ENCODE measurements around the gene VEGFA.

The VEGFA gene

GRCh38 chr6:43771858-43772680 lies 2.1 kb downstream of the VEGFA start:
- peak in 1 of 2 donors; percentile 57 for DNase-seq (ENCODE audit: low read depth in 1 of 2, low spot score in 1 of 2)

GRCh38 chr6:43772681-43773049 lies 2.7 kb downstream of the VEGFA start:
- DNase-seq (ENCODE audit: low read depth in 1 of 2, low spot score in 1 of 2), result no peak

- peak in 1 of 2 donors; percentile 45 for DNase-seq (ENCODE audit: low read depth in 1 of 2, low spot score in 1 of 2)
Observed at GRCh38 chr6:43773050-43773979, 3.3 kb downstream of the VEGFA start.

- DNase-seq (ENCODE audit: low read depth in 1 of 2, low spot score in 1 of 2), result no peak
Observed at GRCh38 chr6:43773980-43774775, 4.2 kb downstream of the VEGFA start.

GRCh38 chr6:43774776-43775534 lies 4.9 kb downstream of the VEGFA start:
- peak; percentile 28 to 48 for DNase-seq (ENCODE audit: low read depth in 1 of 2, low spot score in 1 of 2)

GRCh38 chr6:43775535-43775885 lies 5.5 kb downstream of the VEGFA start:
- no peak for DNase-seq (ENCODE audit: low read depth in 1 of 2, low spot score in 1 of 2)

- no peak for DNase-seq (ENCODE audit: low read depth in 1 of 2, low spot score in 1 of 2)
Observed at GRCh38 chr6:43776115-43776798, 6.2 kb downstream of the VEGFA start.

GRCh38 chr6:43776799-43777776 lies 7.1 kb downstream of the VEGFA start:
- no peak for DNase-seq (ENCODE audit: low read depth in 1 of 2, low spot score in 1 of 2)

- DNase-seq (ENCODE audit: low read depth in 1 of 2, low spot score in 1 of 2), result no peak
Observed at GRCh38 chr6:43778131-43778855, 8.3 kb downstream of the VEGFA start.

- no peak for DNase-seq (ENCODE audit: low read depth in 1 of 2, low spot score in 1 of 2)
Observed at GRCh38 chr6:43778976-43779851, 9.2 kb downstream of the VEGFA start.

GRCh38 chr6:43779852-43780236 lies 9.8 kb downstream of the VEGFA start:
- DNase-seq (ENCODE audit: low read depth in 1 of 2, low spot score in 1 of 2), result no peak

- DNase-seq (ENCODE audit: low read depth in 1 of 2, low spot score in 1 of 2), result no peak
Observed at GRCh38 chr6:43780293-43780692, 10.3 kb downstream of the VEGFA start.

- DNase-seq (ENCODE audit: low read depth in 1 of 2, low spot score in 1 of 2), result no peak
Observed at GRCh38 chr6:43780941-43781928, 11.2 kb downstream of the VEGFA start.

- DNase-seq (ENCODE audit: low read depth in 1 of 2, low spot score in 1 of 2), result no peak
Observed at GRCh38 chr6:43781941-43782704, 12.1 kb downstream of the VEGFA start.

GRCh38 chr6:43782764-43783513 lies 12.9 kb downstream of the VEGFA start:
- no peak for DNase-seq (ENCODE audit: low read depth in 1 of 2, low spot score in 1 of 2)
